AG09319 (cell line): ENCODE data around the gene RRP36.

ENCODE experiments used
- DNase-seq: peaks from one replicate; pipeline ENCODE4 v3.0.0-alpha.2; 2010; ENCODE audit warnings: low read depth; ENCODE audit errors: extremely low read depth
- TF ChIP-seq, protein P1 (sequence below): IDR thresholded peaks from 2 replicates; pipeline ENCODE4 v1.5.1; 2011; ENCODE audit warnings: low read depth, mild to moderate bottlenecking, inconsistent platforms, low read length, moderate library complexity

RRP36 gene

GRCh38 chr6:43009124-43009523, 12.3 kb upstream of the RRP36 start:
- no peak for DNase-seq
- TF ChIP-seq, protein P1, sequence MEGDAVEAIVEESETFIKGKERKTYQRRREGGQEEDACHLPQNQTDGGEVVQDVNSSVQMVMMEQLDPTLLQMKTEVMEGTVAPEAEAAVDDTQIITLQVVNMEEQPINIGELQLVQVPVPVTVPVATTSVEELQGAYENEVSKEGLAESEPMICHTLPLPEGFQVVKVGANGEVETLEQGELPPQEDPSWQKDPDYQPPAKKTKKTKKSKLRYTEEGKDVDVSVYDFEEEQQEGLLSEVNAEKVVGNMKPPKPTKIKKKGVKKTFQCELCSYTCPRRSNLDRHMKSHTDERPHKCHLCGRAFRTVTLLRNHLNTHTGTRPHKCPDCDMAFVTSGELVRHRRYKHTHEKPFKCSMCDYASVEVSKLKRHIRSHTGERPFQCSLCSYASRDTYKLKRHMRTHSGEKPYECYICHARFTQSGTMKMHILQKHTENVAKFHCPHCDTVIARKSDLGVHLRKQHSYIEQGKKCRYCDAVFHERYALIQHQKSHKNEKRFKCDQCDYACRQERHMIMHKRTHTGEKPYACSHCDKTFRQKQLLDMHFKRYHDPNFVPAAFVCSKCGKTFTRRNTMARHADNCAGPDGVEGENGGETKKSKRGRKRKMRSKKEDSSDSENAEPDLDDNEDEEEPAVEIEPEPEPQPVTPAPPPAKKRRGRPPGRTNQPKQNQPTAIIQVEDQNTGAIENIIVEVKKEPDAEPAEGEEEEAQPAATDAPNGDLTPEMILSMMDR: peak; percentile 33

- DNase-seq: no peak
- TF ChIP-seq, protein P1: no peak
Measured at GRCh38 chr6:43011207-43011606, 10.2 kb upstream of the RRP36 start.

DNA sequence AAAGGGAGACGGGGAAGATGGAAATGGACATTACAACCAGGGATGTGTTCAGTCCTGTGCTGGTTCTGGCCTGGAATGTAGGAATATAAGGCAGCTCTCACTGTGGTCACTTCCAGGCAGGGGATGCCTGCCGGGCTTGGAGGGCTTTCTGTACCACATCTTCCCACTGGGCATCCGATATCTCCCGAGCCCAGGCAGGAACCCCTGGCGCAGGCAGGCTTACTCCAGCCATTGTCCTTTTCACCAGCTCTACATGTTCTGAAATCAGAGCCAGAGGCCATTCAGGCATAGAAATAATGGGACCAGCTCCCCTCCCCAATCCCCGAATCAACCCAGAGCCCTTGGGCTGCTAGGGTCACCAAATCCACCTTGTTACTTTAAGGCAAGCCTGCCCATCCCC, 9.1 kb upstream of the RRP36 start:
- TF ChIP-seq, protein P1: no peak
- no peak for DNase-seq

GRCh38 chr6:43013097-43013842, 8.2 kb upstream of the RRP36 start:
- TF ChIP-seq, protein P1: no peak
- DNase-seq: no peak

DNA sequence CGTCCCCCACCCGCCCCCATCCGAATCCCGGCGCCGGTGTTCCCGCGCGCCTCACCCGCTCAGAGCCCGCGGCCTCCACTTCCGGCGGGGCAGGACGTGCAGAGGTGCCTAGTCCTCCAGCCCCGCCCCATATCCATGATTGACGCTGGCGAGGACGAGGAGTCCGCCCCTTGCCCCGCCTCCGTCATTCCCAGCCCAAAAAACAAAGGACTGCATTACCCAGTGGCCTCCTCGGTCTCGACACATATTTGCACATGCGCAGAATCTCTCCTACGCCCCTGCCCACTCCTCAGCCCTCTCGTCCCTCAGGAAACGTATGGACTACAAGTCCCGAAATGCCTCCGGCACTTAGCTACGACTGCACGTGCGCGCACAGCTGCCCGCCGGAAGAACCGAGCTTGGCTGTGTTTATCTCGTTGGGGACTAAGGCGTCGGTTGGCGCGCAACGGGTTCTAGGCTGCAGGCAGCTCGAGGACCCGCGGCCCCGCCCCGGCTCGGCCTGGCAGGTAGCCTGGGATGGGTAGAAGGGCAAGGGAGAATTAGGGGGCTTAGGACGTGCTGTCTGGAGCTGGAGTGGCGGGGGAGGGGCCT, 7.5 kb upstream of the RRP36 start, which contains the start of the genes KLHDC3 and MEA1:
Gene KLHDC3, plus strand, starts transcription at position 407 of the 591 bp plus-strand sequence. CDS start 2,944 bp downstream, outside the sequence.
Gene MEA1, minus strand, starts transcription at position 104 of the 591 bp plus-strand sequence. CDS start 133 bp downstream, outside the sequence.
- TF ChIP-seq, protein P1: no peak

DNA sequence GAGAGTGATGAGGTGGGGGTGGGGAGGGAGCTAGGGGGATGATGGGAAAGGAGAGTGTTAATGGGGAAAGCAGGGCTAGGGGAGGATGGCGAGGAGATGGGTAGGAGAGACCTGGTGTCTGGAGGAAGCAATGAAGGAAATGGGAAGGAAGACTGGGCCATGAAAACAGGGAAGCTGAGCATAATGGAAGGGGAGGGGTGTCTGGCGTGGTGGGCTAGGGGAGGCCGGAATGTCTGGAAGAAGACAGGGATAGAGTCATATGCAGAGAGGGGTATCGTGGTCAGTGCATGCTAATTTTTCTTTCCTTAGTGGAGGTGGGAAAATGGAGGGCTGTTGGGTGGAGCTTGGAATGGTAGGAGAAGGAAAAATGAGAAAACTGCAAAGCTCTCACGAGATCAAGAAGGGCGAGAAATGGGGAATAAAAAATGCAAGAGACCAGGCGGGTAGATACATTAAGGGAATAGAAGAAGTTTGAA, 7.0 kb upstream of the RRP36 start:
- TF ChIP-seq, protein P1: no peak
- DNase-seq: no peak

More for the DNA sequence above, 7.5 kb upstream of the RRP36 start, which contains the start of the genes KLHDC3 and MEA1:
- peak; percentile 100 for DNase-seq
